MM.1S (cell line): ENCODE measurements around the gene CARMIL1.

ENCODE experiments used
- CTCF ChIP-seq: fragments of 300-600 bp; sonication (generic); IDR thresholded peaks from 2 replicates; pipeline ENCODE4 v1.5.1; 2016; ENCODE audit warnings: antibody characterized with exemption, low read length, mixed read lengths
- EZH2 ChIP-seq: fragments of 300-600 bp; sonication (generic); optimal IDR thresholded peaks from 2 replicates; pipeline ENCODE3; 2017; ENCODE audit warnings: low read depth, mild to moderate bottlenecking, antibody characterized with exemption, low read length, mixed read lengths
- EZH2phosphoT487 ChIP-seq: fragments of 300-600 bp; sonication (generic); IDR thresholded peaks from 2 replicates; pipeline ENCODE4 v1.6.1; 2018; ENCODE audit warnings: antibody characterized with exemption, low read length

- peak; percentile 63 for TF ChIP-seq CTCF
- no peak for TF ChIP-seq EZH2
- no peak for TF ChIP-seq EZH2phosphoT487
Measured at GRCh38 chr6:25601800-25602673, 322.9 kb downstream of the CARMIL1 start.
